GM18909 (cell line): ENCODE measurements around the gene PAQR8.
"Not testable (repeated sequence)": the region's sequence is repeated elsewhere in the genome, so short reads cannot be mapped to it uniquely, and the experiment has no call there.

ENCODE experiments used
- ATAC-seq: cut with Tn5 transposase; IDR thresholded peaks from one replicate; pipeline ENCODE4 v1.9.1; 2021; ENCODE audit warnings: mild to moderate bottlenecking; ENCODE audit not compliant: unreplicated experiment, poor library complexity

PAQR8 gene

GRCh38 chr6:52403627-52404026, 41.7 kb downstream of the PAQR8 start:
- ATAC-seq: no peak

GRCh38 chr6:52405243-52405642, 43.3 kb downstream of the PAQR8 start:
- ATAC-seq: no peak

- peak; percentile 77 for ATAC-seq
These were observed 45.5 kb downstream of the PAQR8 start for GRCh38 chr6:52407467-52407866.

GRCh38 chr6:52409499-52409898, 47.5 kb downstream of the PAQR8 start:
- no peak for ATAC-seq

- ATAC-seq: no peak
These were observed 49.0 kb downstream of the PAQR8 start for GRCh38 chr6:52410979-52411378.

GRCh38 chr6:52411911-52412310, 50.0 kb downstream of the PAQR8 start:
- no peak for ATAC-seq

GRCh38 chr6:52415333-52415732, 53.4 kb downstream of the PAQR8 start:
- no peak for ATAC-seq

GRCh38 chr6:52415917-52416628, 54.1 kb downstream of the PAQR8 start:
- no peak for ATAC-seq

- ATAC-seq: peak; percentile 19
These were observed 54.7 kb downstream of the PAQR8 start for GRCh38 chr6:52416629-52417151.

- no peak for ATAC-seq
These were observed 55.7 kb downstream of the PAQR8 start for GRCh38 chr6:52417675-52418111.

- ATAC-seq: no peak
These were observed 56.7 kb downstream of the PAQR8 start for GRCh38 chr6:52418606-52419005.

GRCh38 chr6:52419809-52420667, 58.1 kb downstream of the PAQR8 start, which contains the start of gene EFHC1:
EFHC1 (plus strand) TSS chr6:52420342; CDS start chr6:52420411, 69 bp downstream.
- peak; percentile 94 for ATAC-seq

- no peak for ATAC-seq
These were observed 58.9 kb downstream of the PAQR8 start for GRCh38 chr6:52420668-52421358.

GRCh38 chr6:52422156-52422555, 60.2 kb downstream of the PAQR8 start:
- ATAC-seq: no peak

GRCh38 chr6:52423448-52423847, 61.5 kb downstream of the PAQR8 start:
- no peak for ATAC-seq

GRCh38 chr6:52423971-52424381, 62.0 kb downstream of the PAQR8 start:
- no peak for ATAC-seq

- ATAC-seq: no peak
These were observed 62.6 kb downstream of the PAQR8 start for GRCh38 chr6:52424513-52424912.

GRCh38 chr6:52426667-52427066, 64.7 kb downstream of the PAQR8 start:
- ATAC-seq: no peak

GRCh38 chr6:52433294-52433693, 71.3 kb downstream of the PAQR8 start:
- not testable (repeated sequence) for ATAC-seq

- ATAC-seq: no peak
These were observed 73.4 kb downstream of the PAQR8 start for GRCh38 chr6:52435345-52435744.

GRCh38 chr6:52438926-52439325, 77.0 kb downstream of the PAQR8 start:
- ATAC-seq: no peak
